B cell (primary cell): ENCODE data around the gene HOXA9. TPM values are rescaled to one million over a fixed set of nuclear protein-coding genes. Genes with fewer than 3 reads are reported as not detected.

ENCODE experiments used
- ATAC-seq: fragments of 200-7000 bp; cut with Tn5 transposase; one replicate; pipeline ENCODE4 v1.10.0; 2021; ENCODE audit warnings: low read depth, mild to moderate bottlenecking, moderate number of reproducible peaks, moderate library complexity
- CTCF ChIA-PET: fragments of 350-600 bp; sonication (Branson Sonifier 250); formaldehyde crosslinking; loops from one replicate; lab custom pipeline; 2021; ENCODE audit warnings: antibody characterized with exemption, inconsistent platforms; lab: Charles Lee
- POLR2A ChIA-PET: fragments of 350-600 bp; sonication (Branson Sonifier 250); formaldehyde crosslinking; loops from one replicate; lab custom pipeline; 2021; ENCODE audit warnings: antibody characterized with exemption; lab: Charles Lee
- DNase-seq: peaks from one replicate; pipeline ENCODE4 v3.0.0; 2013
- H2AFZ ChIP-seq: 2 replicates; pipeline ENCODE4 v1.6.1; 2012; ENCODE audit warnings: mild to moderate bottlenecking, low read depth, low read length; ENCODE audit not compliant: insufficient read depth, poor library complexity, severe bottlenecking
- H3K27ac ChIP-seq, 2 donors: 1 replicate in 1 of 2; 2 replicates in 1 of 2; pipeline ENCODE4 v1.5.1; 2012 to 2013; ENCODE audit warnings: low read length in 2 of 2, mild to moderate bottlenecking in 2 of 2, moderate library complexity in 1 of 2
- H3K27me3 ChIP-seq, 4 experiments: fragments of 200-600 bp in 1 of 4; sonication (generic) in 1 of 4; replicated peaks in 1 of 4; 1 replicate in 2 of 4; 2 replicates in 2 of 4; pipeline versions ENCODE4 v1.6.1 to v1.7.0; 2013 to 2016; ENCODE audit warnings: low read length in 3 of 4, mild to moderate bottlenecking in 2 of 4, mixed read lengths in 1 of 4, moderate library complexity in 1 of 4; ENCODE audit not compliant: insufficient read depth in 4 of 4, control insufficient read depth in 3 of 4; ENCODE audit errors: control extremely low read depth in 1 of 4
- H3K36me3 ChIP-seq, 2 experiments: replicated peaks in 1 of 2; 1 replicate in 1 of 2; 2 replicates in 1 of 2; pipeline versions ENCODE4 v1.6.1 to v1.7.1; 2013; ENCODE audit warnings: low read length in 1 of 2; ENCODE audit not compliant: insufficient read depth in 2 of 2, control insufficient read depth in 1 of 2; ENCODE audit errors: control extremely low read depth in 1 of 2, extremely low read depth in 1 of 2
- H3K4me1 ChIP-seq, 2 donors: fragments of 200-600 bp in 1 of 2; sonication (generic) in 1 of 2; 1 replicate in 1 of 2; 2 replicates in 1 of 2; pipeline versions ENCODE4 v1.5.1 to v1.6.1; 2013 to 2017; ENCODE audit warnings: low read length in 2 of 2; ENCODE audit not compliant: control insufficient read depth in 2 of 2, insufficient read depth in 2 of 2
- H3K4me2 ChIP-seq: replicated peaks from 2 replicates; pipeline ENCODE3; 2012; ENCODE audit warnings: mild to moderate bottlenecking, low read depth, low read length; ENCODE audit not compliant: poor library complexity, severe bottlenecking
- H3K4me3 ChIP-seq, 5 experiments: fragments of 200-600 bp in 1 of 5; sonication (generic) in 1 of 5; 1 replicate in 3 of 5; 2 replicates in 2 of 5; pipeline versions ENCODE4 v1.5.1 to v1.7.0; 2011 to 2016; ENCODE audit warnings: low read length in 4 of 5, mild to moderate bottlenecking in 4 of 5, low read depth in 2 of 5, control low read depth in 1 of 5, moderate library complexity in 1 of 5; ENCODE audit not compliant: insufficient read depth in 1 of 5; ENCODE audit errors: control extremely low read depth in 1 of 5, extremely low read depth in 1 of 5
- H3K79me2 ChIP-seq: fragments of 200-600 bp; sonication (generic); one replicate; pipeline ENCODE4 v1.6.0; 2016; ENCODE audit warnings: low read length; ENCODE audit not compliant: control insufficient read depth, insufficient read depth
- H3K9ac ChIP-seq: fragments of 200-600 bp; sonication (generic); 2 replicates; pipeline ENCODE4 v1.6.1; 2017; ENCODE audit warnings: mild to moderate bottlenecking, low read length, moderate library complexity
- H3K9me3 ChIP-seq, 3 donors: one replicate each; pipeline versions ENCODE4 v1.6.1 to v1.7.1; 2013; ENCODE audit warnings: low read length in 2 of 3; ENCODE audit not compliant: control insufficient read depth in 2 of 3, insufficient read depth in 1 of 3; ENCODE audit errors: control extremely low read depth in 1 of 3
- H4K20me1 ChIP-seq: 2 replicates; pipeline ENCODE4 v1.6.0; 2012; ENCODE audit warnings: mild to moderate bottlenecking, low read length; ENCODE audit not compliant: insufficient read depth, control insufficient read depth, poor library complexity, severe bottlenecking
- H3K27ac Mint-ChIP-seq: one replicate; pipeline ENCODE4 v1.8.0; 2021; ENCODE audit warnings: mixed read lengths
- H3K27me3 Mint-ChIP-seq: one replicate; pipeline ENCODE4 v1.8.0; 2021; ENCODE audit warnings: mixed read lengths
- H3K4me1 Mint-ChIP-seq: one replicate; pipeline ENCODE4 v1.8.0; 2021; ENCODE audit warnings: mixed read lengths
- H3K4me3 Mint-ChIP-seq: one replicate; pipeline ENCODE4 v1.8.0; 2021; ENCODE audit warnings: mixed read lengths
- H3K9me3 Mint-ChIP-seq: one replicate; pipeline ENCODE4 v1.8.0; 2022; ENCODE audit warnings: mixed read lengths; ENCODE audit not compliant: insufficient read depth
- EZH2 ChIP-seq: IDR thresholded peaks from 2 replicates; pipeline ENCODE4 v1.6.1; 2012; ENCODE audit warnings: borderline replicate concordance, low read depth, mild to moderate bottlenecking, moderate library complexity, low read length; ENCODE audit not compliant: insufficient read depth, poor library complexity, severe bottlenecking
- WGBS: methylation state at CpG from one replicate; pipeline ENCODE4 v1.1.5; 2013; ENCODE audit warnings: missing lambda C conversion rate; ENCODE audit not compliant: insufficient coverage; 5-methylcytosine and 5-hydroxymethylcytosine counted together
- intact Hi-C: fragments of 100-400 bp; cut with micrococcal nuclease; formaldehyde crosslinking; loops from one replicate; pipeline ENCODE4 v1.10.0; 2022
- polyA plus RNA-seq: library from polyadenylated mRNA; depleted of rRNA; stranded (reverse); fragments of >200 nt; gene quantifications from 2 replicates; pipeline ENCODE4 v1.2.3, GENCODE V29; 2012
- total RNA-seq, 2 donors: library from RNA; stranded (reverse); fragments of 120-200 nt in 1 of 2; gene quantifications; 1 replicate in 1 of 2; 2 replicates in 1 of 2; pipeline versions ENCODE4 v1.2.3 to v1.2.4, GENCODE V29; 2013 to 2022
- TF ChIP-seq, protein P1 (sequence below): fragments of 200-600 bp; IDR thresholded peaks from one replicate; pipeline ENCODE4 v1.8.0; 2022; ENCODE audit warnings: antibody characterized with exemption, mild to moderate bottlenecking

Gene HOXA9
- total and polyA plus RNA-seq, 2 donors (not counting 1 experiment from before 2014, with no cell fraction given) = 0.07 TPM; not detected in 1

DNA sequence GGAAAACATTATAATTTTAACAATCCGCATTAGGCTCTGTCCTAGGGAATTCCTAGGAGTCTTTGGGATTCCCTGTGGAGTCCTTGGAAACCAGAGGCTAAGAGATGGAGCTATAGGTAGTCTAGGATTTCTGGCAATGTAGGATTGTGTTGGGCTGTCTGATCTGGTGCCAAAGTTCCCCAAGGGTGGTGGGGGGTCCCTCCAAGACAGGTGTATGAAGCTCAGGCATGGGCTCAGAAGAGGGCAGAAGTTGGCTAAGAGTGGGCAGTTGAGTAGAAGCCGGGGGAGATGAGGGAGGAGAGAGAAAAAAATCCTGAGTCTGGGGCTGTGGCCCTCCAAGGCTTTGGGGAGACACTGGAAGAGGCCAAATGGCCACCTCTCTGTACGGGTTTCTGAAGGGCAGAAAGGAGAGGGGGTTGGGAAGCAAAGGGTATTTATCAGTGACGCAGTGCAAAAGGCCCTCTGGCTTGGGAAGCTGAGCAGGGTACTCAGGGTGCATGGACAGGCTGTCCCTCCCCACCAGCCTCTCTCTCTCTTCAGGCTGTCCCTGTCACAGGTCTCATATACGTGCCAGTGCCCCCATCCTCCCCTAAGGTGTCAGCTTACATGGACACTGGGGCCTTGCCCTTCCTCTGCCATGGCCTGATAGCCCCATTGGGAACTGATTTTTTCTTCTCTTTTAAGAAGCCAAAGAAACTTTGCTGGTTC lies 18.7 kb downstream of the HOXA9 start:
- peaks cover 61% of the 10 kb centered on the region for H3K27me3 Mint-ChIP-seq
- POLR2A ChIA-PET = no interaction called here
- Histone ChIP-seq H3K9me3 (peaks cover 0 to 73% (median 0%) of the 10 kb centered on the region in 3 donors), H3K9ac (no peak overlapping the region), H3K4me3 (no peak overlapping the region), H4K20me1 (no peaks in the 10 kb centered on the region), H3K4me2 (peak overlapping the region; percentile 69), H3K27ac (no peak overlapping the region), H3K36me3 (no peaks in the 10 kb centered on the region), H3K27me3 (peaks cover 0 to 89% (median 57%) of the 10 kb centered on the region in 4 experiments), H2AFZ (no peak overlapping the region), H3K4me1 (peaks cover 38 to 40% of the 10 kb centered on the region in 2 donors), H3K79me2 (no peaks in the 10 kb centered on the region)
- intact Hi-C loops = no loop called here
- peak overlapping the region; percentile 80 for H3K4me3 Mint-ChIP-seq
- no peaks in the 10 kb centered on the region for H3K9me3 Mint-ChIP-seq
- WGBS = 91% methylated on average over 3 of the region's 5 CpGs
- no peak for ATAC-seq
- no peak overlapping the region for H3K27ac Mint-ChIP-seq
- no peak for TF ChIP-seq EZH2
- TF ChIP-seq, protein P1, sequence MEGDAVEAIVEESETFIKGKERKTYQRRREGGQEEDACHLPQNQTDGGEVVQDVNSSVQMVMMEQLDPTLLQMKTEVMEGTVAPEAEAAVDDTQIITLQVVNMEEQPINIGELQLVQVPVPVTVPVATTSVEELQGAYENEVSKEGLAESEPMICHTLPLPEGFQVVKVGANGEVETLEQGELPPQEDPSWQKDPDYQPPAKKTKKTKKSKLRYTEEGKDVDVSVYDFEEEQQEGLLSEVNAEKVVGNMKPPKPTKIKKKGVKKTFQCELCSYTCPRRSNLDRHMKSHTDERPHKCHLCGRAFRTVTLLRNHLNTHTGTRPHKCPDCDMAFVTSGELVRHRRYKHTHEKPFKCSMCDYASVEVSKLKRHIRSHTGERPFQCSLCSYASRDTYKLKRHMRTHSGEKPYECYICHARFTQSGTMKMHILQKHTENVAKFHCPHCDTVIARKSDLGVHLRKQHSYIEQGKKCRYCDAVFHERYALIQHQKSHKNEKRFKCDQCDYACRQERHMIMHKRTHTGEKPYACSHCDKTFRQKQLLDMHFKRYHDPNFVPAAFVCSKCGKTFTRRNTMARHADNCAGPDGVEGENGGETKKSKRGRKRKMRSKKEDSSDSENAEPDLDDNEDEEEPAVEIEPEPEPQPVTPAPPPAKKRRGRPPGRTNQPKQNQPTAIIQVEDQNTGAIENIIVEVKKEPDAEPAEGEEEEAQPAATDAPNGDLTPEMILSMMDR = no peak
- CTCF ChIA-PET = interaction anchor here (6.9 kb wide), 1 partner anchor 16 kb away, joined by 52 read pairs; no protein-coding TSS in a partner anchor
- DNase-seq = peak; percentile 3
- peaks cover 31% of the 10 kb centered on the region for H3K4me1 Mint-ChIP-seq

DNA sequence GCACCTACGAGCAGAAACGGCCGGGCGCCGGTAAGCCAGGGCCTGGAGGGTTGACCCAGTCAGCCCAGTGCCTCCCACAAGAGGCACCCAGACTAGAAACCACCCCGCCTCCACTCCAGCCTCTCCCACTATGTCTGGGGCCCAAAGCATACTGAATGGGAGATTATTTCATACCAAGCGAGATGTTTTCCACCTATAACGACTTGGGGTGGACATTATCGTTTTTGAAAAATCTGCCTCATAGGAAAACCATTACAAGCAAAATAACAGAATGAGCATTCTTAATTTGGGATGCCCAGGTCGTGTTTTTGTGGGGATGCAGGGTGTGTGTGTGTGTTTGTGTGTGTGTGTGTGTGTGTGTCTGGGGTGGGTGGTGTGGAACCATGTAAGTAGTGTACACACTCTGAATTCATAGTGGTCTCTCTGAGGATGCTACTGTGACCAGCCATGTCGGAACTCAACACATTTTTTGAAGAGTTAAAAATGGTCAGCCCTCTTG lies 19.4 kb downstream of the HOXA9 start:
- no peaks in the 10 kb centered on the region for H3K9me3 Mint-ChIP-seq
- Histone ChIP-seq H3K4me3 (no peak overlapping the region), H2AFZ (no peak overlapping the region), H3K79me2 (no peaks in the 10 kb centered on the region), H3K4me2 (no peak overlapping the region), H4K20me1 (no peaks in the 10 kb centered on the region), H3K27ac (no peak overlapping the region), H3K9me3 (peaks cover 0 to 66% (median 0%) of the 10 kb centered on the region in 3 donors), H3K9ac (no peak overlapping the region), H3K4me1 (peaks cover 31 to 33% of the 10 kb centered on the region in 2 donors), H3K27me3 (peaks cover 0 to 82% (median 50%) of the 10 kb centered on the region in 4 experiments), H3K36me3 (no peaks in the 10 kb centered on the region)
- CTCF ChIA-PET = interaction anchor here (0.8 kb wide), 1 partner anchor 17 kb away, joined by 3 read pairs; no protein-coding TSS in a partner anchor
- no peak for ATAC-seq
- H3K27ac Mint-ChIP-seq = no peak overlapping the region
- POLR2A ChIA-PET = no interaction called here
- DNase-seq = no peak
- no peak overlapping the region for H3K4me3 Mint-ChIP-seq
- H3K27me3 Mint-ChIP-seq = peaks cover 60% of the 10 kb centered on the region
- intact Hi-C loops = no loop called here
- TF ChIP-seq EZH2 = no peak
- TF ChIP-seq, protein P1 = no peak
- H3K4me1 Mint-ChIP-seq = peaks cover 24% of the 10 kb centered on the region
- 100% methylated on average over 5 of the region's 11 CpGs for WGBS
